GM18858 (cell line): Measurements from ENCODE around the gene SMIM41.

Experiments used
- ATAC-seq: cut with Tn5 transposase; IDR thresholded peaks from one replicate; pipeline ENCODE4 v1.9.1; 2021; ENCODE audit not compliant: unreplicated experiment

Gene SMIM41

DNA sequence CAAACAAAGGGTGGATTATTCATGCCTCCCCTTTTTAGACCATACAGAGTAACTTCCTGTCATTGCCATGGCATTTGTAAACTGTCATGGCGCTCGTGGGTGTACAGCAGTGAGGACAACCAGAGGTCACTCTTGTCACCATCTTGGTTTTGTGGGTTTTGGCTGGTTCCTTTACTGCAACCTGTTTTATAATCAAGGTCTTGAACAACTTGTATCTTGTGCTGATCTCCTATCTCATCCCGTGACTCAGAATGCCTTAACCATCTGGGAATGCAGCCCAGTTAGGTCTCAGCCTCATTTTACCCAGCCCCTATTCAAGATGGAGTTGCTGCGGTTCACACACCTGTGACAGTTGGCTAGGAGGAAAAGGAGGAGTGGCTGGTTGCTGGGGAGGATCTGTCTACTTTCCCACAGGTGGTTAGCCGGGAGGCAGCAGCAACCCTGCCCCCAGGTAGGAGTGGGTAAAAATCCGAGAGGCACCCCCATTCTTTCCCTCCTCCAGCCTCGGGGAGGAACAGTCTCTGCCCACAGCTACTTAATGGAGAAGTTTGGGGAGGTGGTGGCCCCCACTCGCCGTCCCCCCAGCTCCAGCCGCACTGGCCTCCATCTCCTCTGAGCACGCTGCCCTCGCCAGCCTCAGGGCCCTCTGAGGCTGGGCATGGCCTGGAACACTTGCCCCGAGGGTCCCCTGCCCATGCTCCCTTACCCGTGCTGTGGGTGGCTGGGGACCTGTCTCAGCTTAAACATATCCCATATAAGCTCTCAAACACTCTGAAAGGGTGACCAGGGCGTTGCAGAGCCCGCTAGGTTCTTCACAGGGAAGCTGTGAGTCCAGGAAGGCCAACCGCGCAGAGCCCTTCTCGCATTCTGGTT, 41.7 kb downstream of the SMIM41 start:
- ATAC-seq = no peak

DNA sequence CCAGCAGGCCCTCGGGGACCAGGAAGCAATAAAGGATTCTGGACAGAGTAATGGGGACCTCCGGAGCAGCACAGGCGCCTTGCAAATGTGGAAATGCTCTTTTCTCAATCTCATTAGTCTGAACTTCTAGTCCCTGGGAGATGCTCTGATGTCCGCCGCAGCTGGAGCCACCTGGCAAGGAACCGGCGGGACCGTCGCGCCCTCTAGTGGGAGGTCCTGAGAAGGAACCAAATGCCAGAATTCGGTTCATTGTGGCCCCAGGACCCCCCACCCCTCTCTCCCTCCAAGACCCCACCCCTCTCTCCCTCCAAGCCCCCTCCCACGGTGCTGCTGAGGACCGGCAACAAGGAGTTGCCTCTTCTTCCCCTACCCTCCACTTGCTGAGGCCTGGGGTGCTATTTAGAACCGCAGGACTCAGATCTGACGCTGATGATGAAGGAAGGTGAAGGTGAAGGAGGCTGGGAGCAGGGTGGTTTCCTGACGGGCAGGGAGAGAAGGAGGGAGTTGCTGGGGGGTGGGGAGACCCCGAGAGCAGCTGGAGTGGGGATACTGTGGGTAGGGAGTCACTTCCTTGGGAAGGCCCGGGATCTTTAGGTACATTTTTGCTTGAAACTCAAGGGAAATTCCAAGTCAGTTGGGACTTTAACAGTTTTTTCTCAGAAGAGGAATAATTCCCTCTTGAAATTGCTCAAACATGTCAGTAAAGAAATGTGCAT, 42.5 kb downstream of the SMIM41 start:
- no peak for ATAC-seq

- ATAC-seq = no peak
Measured at GRCh38 chr12:52122540-52122871, 43.0 kb downstream of the SMIM41 start.

- no peak for ATAC-seq
Measured at GRCh38 chr12:52122904-52123303, 43.4 kb downstream of the SMIM41 start.

GRCh38 chr12:52123487-52124186, 44.1 kb downstream of the SMIM41 start:
- ATAC-seq = no peak

GRCh38 chr12:52125476-52125900, 46.0 kb downstream of the SMIM41 start:
- no peak for ATAC-seq

GRCh38 chr12:52126050-52126604, 46.6 kb downstream of the SMIM41 start:
- no peak for ATAC-seq

- no peak for ATAC-seq
Measured at GRCh38 chr12:52126605-52127578, 47.4 kb downstream of the SMIM41 start.

GRCh38 chr12:52127683-52128450, 48.4 kb downstream of the SMIM41 start:
- ATAC-seq = no peak

- no peak for ATAC-seq
Measured at GRCh38 chr12:52130711-52131110, 51.2 kb downstream of the SMIM41 start.

DNA sequence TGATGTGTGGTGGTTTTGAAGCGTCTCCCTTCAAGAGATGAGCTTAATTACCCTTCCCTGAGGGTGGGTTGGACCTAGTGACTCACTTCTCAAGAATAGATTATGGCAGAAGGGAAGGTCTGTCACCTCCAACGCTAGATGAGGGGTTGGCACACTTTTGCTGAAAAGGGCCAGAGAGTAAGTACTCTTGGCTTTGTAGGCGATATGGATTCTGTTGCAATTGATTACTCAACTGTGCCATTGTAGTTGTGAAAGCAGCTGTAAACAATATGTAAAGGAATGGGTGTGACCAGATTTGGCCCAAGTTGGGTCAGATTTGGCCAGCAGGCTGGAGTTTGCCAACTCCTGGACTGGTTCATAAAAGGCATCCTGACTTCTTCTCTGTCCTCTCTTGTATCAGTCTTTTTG, 53.3 kb downstream of the SMIM41 start:
- no peak for ATAC-seq

DNA sequence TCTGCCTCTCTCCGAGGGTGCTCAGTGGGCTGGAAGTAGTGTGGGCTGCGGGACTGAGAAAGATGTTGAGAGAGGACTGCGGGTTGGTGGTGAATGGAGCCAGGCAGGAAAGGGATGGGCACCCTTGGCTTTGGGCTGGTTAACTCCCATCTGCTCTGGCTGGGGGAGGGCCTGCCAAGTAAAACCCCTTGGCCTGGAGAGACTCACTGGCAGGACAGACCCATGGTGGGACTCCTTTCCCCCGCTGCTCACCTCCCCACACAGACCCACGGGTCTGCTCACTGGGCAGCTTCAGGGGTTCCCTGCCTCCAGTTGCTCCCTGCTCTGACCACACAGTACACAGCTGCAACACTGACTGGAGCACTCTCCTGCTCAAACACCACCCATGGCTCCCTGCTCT, 58.2 kb downstream of the SMIM41 start:
- no peak for ATAC-seq

DNA sequence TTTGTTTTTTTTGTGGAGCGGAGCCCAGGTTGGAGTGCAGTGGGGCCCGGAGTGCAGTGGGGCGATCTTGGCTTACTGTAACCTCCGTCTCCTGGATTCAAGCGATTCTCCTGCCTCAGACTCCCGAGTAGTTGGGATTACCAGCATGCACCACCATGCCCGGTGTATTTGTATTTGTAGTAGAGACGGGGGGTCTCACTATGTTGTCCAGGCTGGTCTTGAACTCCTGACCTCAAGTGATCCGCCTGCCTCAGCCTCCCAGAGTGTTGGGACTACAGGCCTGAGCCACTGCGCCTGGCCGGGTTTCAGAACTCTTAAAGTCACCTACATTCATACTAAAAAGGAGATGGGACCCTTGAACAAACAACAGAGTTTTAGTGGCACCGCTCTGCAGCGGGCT, 59.6 kb downstream of the SMIM41 start:
- no peak for ATAC-seq

DNA sequence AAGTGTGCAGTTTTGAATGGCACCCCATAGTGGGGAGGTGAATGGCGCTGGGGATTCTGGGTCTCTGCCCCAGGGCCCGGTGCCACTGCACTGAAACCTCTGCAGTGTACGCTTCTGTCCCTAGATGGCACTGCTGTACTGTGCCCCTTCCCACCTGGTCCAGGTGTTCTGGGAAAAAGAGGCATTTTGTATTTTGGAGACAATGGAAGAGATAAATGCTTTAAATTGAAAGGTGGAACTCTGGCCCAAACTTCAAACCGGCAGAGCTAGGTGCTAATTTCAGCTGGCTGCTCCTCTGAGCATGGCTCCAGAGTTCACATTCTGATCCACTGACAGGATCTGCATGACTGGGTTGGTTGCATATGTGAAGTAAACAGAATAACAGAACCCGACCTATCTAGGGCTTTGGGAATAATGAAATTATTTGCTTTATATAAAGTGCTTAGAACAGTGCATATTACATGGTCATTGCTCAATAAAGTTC, 60.1 kb downstream of the SMIM41 start:
- no peak for ATAC-seq

DNA sequence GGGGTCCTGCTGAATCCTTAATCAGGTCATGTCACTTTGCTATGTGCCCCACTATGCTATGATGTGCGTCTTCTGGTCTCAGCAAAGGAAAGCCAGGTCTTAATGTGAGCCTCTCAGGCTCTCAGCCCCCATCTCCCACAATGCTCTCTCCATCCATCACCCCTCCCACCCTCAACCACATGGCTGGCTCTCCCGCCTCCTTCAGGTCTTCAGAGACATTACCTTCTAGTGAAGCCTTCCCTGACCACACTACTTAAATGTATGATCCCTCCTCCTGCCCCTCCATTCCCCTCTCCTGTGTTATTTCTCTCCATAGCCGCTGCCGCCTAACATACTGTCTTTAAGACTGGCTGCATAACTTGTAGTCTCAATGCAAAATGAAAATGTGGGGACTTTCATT, 61.8 kb downstream of the SMIM41 start:
- ATAC-seq = no peak

GRCh38 chr12:52141875-52142274, 62.4 kb downstream of the SMIM41 start:
- ATAC-seq = no peak

DNA sequence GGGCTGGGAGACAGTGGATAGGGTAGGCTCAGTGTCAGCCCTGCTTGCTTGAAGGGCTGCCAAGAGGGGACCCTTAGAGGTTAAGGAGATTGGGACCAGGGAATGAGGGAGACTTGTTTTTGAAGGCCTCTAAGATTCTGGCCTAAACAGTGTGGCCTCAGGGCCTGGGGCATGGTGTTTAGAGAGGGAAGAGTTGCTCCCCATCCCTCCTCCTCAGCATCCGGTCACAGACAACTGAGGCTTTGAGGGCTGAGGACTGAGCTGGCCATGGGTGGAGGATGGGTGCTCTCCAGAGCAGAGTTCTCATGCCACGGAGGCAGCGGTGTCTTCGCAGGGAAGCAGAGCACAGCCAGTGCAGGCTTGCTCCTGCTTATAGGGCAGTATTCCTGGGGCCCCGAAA, 62.9 kb downstream of the SMIM41 start:
- no peak for ATAC-seq

DNA sequence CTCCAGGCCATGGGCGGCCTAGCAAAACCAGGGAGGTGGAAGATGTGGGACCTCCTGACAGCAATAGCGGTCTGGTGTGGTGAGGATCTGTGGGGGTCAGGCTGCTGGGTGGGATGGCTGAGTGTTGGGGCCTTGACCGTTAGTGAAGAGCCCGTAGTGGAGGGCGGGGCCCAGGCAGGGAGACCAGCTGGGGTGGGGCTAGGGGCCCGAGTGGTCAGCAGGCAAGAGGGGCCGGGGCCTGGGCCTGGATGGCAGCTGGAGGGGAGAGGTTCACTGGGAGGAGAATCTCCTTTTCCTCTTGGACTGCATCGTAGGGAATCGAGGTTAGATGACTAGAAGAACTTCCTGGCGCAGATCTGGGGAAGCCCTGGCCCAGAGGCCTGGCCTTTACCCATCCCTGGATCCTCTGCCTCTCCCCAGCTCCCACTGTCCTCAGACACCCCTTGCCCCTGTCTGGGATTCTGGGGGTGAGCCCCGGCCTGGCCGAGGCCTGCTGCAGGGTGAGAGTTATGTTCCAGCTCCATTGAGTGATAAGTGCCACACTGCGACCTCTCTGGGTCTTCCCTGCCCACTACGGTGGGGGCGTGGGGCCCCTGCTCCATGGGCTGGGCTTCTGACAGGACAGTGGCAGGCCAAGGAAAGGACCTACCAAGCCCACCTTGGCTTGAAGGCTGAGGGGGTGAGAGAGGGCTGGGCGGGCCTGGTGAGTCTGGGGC, 65.2 kb downstream of the SMIM41 start:
- no peak for ATAC-seq
